Neutrophil (primary cell): ENCODE results near the gene ZNF469.

Source experiments
- H3K27ac ChIP-seq: fragments of 200-600 bp; sonication (generic); 2 replicates; pipeline ENCODE4 v1.5.1; 2016; ENCODE audit warnings: mild to moderate bottlenecking, moderate library complexity
- H3K27me3 ChIP-seq: fragments of 200-600 bp; sonication (generic); 2 replicates; pipeline ENCODE4 v1.6.0; 2016; ENCODE audit warnings: mild to moderate bottlenecking
- H3K36me3 ChIP-seq: fragments of 200-600 bp; sonication (generic); 2 replicates; pipeline ENCODE4 v1.5.1; 2017
- H3K4me1 ChIP-seq, 2 experiments: fragments of 200-600 bp in 1 of 2; sonication (generic) in 1 of 2; 1 replicate in 1 of 2; 2 replicates in 1 of 2; pipeline versions ENCODE4 v1.5.1 to v1.6.1; 2013 to 2016; ENCODE audit warnings: low read depth in 1 of 2, low read length in 1 of 2, mild to moderate bottlenecking in 1 of 2, moderate library complexity in 1 of 2; ENCODE audit not compliant: control insufficient read depth in 1 of 2, insufficient read depth in 1 of 2
- H3K4me3 ChIP-seq, 2 experiments: fragments of 200-600 bp in 1 of 2; sonication (generic) in 1 of 2; 1 replicate in 1 of 2; 2 replicates in 1 of 2; pipeline ENCODE4 v1.5.1; 2013 to 2016; ENCODE audit warnings: low read depth in 1 of 2, low read length in 1 of 2, mild to moderate bottlenecking in 1 of 2, moderate library complexity in 1 of 2
- H3K9me3 ChIP-seq: fragments of 200-600 bp; sonication (generic); 2 replicates; pipeline ENCODE4 v1.5.1; 2016
- TF ChIP-seq, protein P1 (sequence below): fragments of 200-600 bp; sonication (generic); IDR thresholded peaks from 2 replicates; pipeline ENCODE4 v1.5.1; 2016; ENCODE audit warnings: antibody characterized with exemption

ZNF469 gene

DNA sequence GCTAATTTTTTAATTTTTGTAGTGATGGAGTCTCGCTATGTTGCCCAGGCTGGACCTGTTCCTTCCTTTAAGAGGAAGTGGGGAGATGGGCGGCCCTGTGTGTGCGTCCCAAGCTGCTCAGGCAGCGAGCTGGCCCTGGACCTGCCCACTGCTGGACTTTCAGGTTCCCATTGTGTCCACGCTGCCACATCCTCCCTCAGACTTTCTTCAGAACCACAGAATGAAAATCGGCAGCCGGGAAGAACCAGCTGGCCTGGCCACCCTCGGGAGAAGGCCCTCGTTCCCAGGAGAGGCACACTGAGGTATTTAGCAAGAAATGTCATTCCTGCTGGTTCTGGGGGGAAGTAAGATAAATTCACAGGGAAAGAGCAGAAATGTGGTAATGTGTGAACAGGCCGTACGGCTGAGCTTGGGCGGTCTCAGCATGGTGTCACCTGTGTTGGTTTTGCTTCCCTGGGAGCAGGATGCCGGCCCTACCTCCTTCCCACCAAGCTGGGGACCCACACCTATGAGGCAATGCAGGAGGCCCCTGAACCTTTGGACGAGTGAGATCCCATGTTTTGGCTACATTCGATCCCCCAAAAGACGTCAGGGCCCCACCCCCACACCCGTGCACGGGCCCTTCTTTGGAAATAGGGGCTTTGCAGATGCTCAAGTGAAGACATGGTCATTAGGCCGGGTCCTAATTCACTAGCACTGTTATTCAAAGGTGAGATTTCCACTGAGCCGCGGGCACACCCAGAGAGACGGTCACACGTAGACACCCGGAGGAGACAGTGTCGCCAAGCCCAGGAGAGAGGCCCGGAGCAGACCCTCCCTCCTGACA, 35.9 kb upstream of the ZNF469 start:
- Histone ChIP-seq H3K9me3 (no peaks in the 10 kb centered on the region), H3K27me3 (no peaks in the 10 kb centered on the region), H3K4me3 (no peak overlapping the region), H3K27ac (no peak overlapping the region), H3K4me1 (no peaks in the 10 kb centered on the region), H3K36me3 (no peaks in the 10 kb centered on the region)
- TF ChIP-seq, protein P1, sequence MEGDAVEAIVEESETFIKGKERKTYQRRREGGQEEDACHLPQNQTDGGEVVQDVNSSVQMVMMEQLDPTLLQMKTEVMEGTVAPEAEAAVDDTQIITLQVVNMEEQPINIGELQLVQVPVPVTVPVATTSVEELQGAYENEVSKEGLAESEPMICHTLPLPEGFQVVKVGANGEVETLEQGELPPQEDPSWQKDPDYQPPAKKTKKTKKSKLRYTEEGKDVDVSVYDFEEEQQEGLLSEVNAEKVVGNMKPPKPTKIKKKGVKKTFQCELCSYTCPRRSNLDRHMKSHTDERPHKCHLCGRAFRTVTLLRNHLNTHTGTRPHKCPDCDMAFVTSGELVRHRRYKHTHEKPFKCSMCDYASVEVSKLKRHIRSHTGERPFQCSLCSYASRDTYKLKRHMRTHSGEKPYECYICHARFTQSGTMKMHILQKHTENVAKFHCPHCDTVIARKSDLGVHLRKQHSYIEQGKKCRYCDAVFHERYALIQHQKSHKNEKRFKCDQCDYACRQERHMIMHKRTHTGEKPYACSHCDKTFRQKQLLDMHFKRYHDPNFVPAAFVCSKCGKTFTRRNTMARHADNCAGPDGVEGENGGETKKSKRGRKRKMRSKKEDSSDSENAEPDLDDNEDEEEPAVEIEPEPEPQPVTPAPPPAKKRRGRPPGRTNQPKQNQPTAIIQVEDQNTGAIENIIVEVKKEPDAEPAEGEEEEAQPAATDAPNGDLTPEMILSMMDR = no peak

DNA sequence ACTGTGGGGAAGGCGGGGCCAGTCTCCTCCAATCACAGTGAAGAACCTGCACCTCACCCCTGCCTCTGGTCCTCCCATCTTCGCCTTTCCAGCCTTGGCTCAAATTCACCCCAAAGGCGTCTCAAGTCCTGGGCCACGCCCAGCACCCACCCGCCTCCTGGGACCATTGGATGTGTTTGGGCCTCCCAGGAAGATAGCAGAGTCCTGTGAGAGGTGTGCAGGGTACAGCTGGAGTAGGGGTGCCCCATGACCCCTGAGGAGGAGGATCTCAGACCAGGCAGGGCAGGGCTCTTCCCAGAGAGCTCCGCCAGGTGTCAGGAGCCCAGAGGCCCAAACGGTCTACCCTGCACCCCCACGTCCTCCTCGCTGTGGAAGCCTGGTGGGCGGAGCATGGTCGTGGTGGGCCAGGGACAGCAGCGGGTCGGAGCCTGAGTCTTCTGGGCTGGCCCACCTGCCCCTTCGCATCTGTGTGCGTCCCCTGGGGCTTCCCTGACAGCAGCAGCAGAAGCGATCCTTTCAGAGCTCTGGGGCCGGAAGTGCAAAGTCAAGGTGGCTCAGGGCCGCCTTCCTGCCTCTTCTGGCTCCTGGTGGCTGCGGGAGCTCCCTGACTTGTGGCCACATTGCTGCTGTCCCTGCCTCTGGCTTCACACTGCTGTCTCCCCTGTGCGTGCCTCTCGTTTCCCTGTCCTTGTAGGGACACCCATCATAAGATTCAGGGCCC, 34.9 kb upstream of the ZNF469 start:
- Histone ChIP-seq H3K9me3 (no peaks in the 10 kb centered on the region), H3K4me3 (no peak overlapping the region), H3K4me1 (no peaks in the 10 kb centered on the region), H3K36me3 (no peaks in the 10 kb centered on the region), H3K27ac (no peak overlapping the region), H3K27me3 (no peaks in the 10 kb centered on the region)
- TF ChIP-seq, protein P1 = no peak

DNA sequence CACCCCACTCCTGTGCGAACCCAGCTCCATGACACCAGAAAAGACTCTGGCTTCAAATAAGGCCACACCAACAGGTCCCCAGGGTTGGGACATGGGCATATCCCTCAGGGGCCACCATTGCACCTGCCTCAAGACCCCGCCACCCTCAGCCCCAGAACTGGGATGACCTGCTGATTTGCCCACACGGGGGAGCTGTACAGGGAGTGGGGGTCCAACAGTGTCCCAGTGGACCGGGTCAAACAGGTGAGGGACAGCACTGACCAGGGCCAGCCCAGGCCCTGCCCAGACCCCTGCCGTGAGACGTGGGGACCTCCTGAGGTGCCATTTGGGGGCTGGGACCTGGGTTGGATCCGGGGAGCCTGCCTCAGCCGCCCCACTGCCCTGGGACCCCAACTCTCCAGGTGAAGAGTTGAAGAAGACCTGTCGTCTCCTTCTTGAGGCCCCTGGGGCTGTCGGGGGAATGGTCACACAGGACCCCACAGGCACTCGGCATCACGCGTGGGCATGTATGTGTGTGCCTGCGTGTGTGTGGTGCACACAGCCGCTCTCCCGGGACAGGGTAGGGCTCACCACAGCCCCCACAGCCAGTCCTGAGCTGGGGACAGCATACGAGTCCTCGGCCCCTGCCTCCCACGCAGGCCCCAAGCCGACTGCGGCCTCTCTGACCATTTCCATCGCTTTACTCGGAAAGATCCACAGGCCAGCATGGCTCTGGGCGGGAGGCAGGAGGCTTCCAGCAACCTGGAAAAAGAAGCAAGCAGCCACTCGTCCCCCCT, 34.2 kb upstream of the ZNF469 start:
- Histone ChIP-seq H3K4me1 (no peaks in the 10 kb centered on the region), H3K27ac (no peak overlapping the region), H3K36me3 (no peaks in the 10 kb centered on the region), H3K9me3 (no peaks in the 10 kb centered on the region), H3K4me3 (no peak overlapping the region), H3K27me3 (no peaks in the 10 kb centered on the region)
- TF ChIP-seq, protein P1 = no peak

DNA sequence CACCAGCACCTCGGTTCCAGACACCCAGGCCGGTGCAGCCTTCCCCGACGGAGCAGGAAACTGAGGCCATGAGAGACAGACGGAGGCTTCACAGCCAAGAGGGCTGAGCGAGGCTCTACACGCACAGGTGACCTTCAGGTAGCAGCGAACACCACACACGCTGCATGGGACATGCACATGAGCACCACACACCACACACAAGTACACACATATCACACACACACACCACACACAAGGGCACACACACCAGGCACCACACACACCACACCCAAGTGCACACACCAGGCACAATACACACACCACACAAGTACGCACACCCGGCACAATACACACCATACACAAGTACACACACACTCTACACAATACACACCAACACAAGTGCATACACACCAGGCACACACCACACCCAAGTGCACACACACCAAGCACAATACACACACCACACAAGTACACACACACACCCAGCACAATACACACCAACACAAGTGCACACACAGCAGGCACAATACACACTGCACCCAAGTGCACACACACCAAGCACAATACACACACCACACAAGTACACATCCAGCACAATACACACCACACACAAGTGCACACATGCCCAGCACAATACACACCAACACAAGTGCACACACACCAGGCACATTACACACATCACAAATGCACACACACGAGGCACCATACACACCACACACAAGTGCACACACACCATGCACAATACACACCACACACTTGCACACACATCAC, 33.4 kb upstream of the ZNF469 start:
- Histone ChIP-seq H3K9me3 (no peaks in the 10 kb centered on the region), H3K4me1 (no peaks in the 10 kb centered on the region), H3K36me3 (no peaks in the 10 kb centered on the region), H3K27me3 (no peaks in the 10 kb centered on the region), H3K27ac (no peak overlapping the region), H3K4me3 (no peak overlapping the region)
- TF ChIP-seq, protein P1 = no peak
